Stimulated activated naive CD8-positive, alpha-beta T cell treated with anti-CD3 and anti-CD28 coated beads, Interleukin-15, amount 100 ng/mL, for 72 hours (primary cell): ENCODE results near the gene AZIN2.
"Not testable (repeated sequence)": the region's sequence is repeated elsewhere in the genome, so short reads cannot be mapped to it uniquely, and the experiment has no call there.

Experiments used
- ATAC-seq: fragments of 150-1000 bp; cut with Tn5 transposase; 2 replicates; pipeline ENCODE4 v1.10.0; 2021; ENCODE audit warnings: mild to moderate bottlenecking, moderate library complexity
- DNase-seq, 2 donors: peaks; one replicate each; pipeline ENCODE4 v3.0.0; 2021 to 2022
- H3K27ac Mint-ChIP-seq, 2 donors: one replicate each; pipeline ENCODE4 v1.8.0; 2022; ENCODE audit warnings: mild to moderate bottlenecking in 2 of 2, mixed read lengths in 2 of 2, moderate library complexity in 2 of 2
- H3K27me3 Mint-ChIP-seq: one replicate; pipeline ENCODE4 v1.8.0; 2022; ENCODE audit warnings: mixed read lengths
- H3K4me1 Mint-ChIP-seq: one replicate; pipeline ENCODE4 v1.8.0; 2022; ENCODE audit warnings: mild to moderate bottlenecking, mixed read lengths
- H3K4me3 Mint-ChIP-seq, 2 donors: one replicate each; pipeline ENCODE4 v1.8.0; 2022; ENCODE audit warnings: mild to moderate bottlenecking in 2 of 2, mixed read lengths in 2 of 2, moderate library complexity in 1 of 2
- H3K9me3 Mint-ChIP-seq, 2 donors: one replicate each; pipeline ENCODE4 v1.8.0; 2022; ENCODE audit warnings: mixed read lengths in 2 of 2

The AZIN2 gene

GRCh38 chr1:33080885-33081553, at the start of gene AZIN2:
Gene AZIN2, plus strand, starts transcription at chr1:33081153. Its CDS starts 1,097 bp downstream, at chr1:33082250.
- peaks cover 35% of the 10 kb centered on the region for H3K4me1 Mint-ChIP-seq
- ATAC-seq = peak; percentile 100
- H3K27me3 Mint-ChIP-seq = no peaks in the 10 kb centered on the region
- DNase-seq = peak; percentile 95 to 96
- no peaks in the 10 kb centered on the region for H3K9me3 Mint-ChIP-seq
- peak within 1 kb of the TSS; percentile 78 to 92 for H3K27ac Mint-ChIP-seq
- peak within 1 kb of the TSS; percentile 79 to 90 for H3K4me3 Mint-ChIP-seq

- H3K27me3 Mint-ChIP-seq = no peaks in the 10 kb centered on the region
- H3K4me1 Mint-ChIP-seq = peaks cover 91% of the 10 kb centered on the region
- peak overlapping the region in 1 of 2 donors; percentile 33 for H3K4me3 Mint-ChIP-seq
Observed at GRCh38 chr1:33031506-33031905, 49.4 kb upstream of the AZIN2 start.

GRCh38 chr1:33032126-33032869, 48.7 kb upstream of the AZIN2 start:
- peak overlapping the region; percentile 32 to 44 for H3K4me3 Mint-ChIP-seq
- peak overlapping the region; percentile 60 to 67 for H3K27ac Mint-ChIP-seq
- no peak for ATAC-seq
- H3K4me1 Mint-ChIP-seq = peaks cover 91% of the 10 kb centered on the region
- H3K9me3 Mint-ChIP-seq = no peaks in the 10 kb centered on the region
- H3K27me3 Mint-ChIP-seq = no peaks in the 10 kb centered on the region
- DNase-seq = no peak

More at GRCh38 chr1:33031506-33031905, 49.4 kb upstream of the AZIN2 start:
- DNase-seq (no peak), ATAC-seq (no peak)
- Mint-ChIP-seq H3K27ac (peak overlapping the region in 1 of 2 donors; percentile 72), H3K9me3 (no peaks in the 10 kb centered on the region)

GRCh38 chr1:33036051-33036525, 44.9 kb upstream of the AZIN2 start:
- Mint-ChIP-seq H3K27me3 (peaks cover 12% of the 10 kb centered on the region), H3K4me3 (peak overlapping the region; percentile 87 to 99), H3K9me3 (no peaks in the 10 kb centered on the region), H3K27ac (peak overlapping the region; percentile 96 to 98), H3K4me1 (peaks cover 60% of the 10 kb centered on the region)
- no peak for ATAC-seq
- DNase-seq = peak; percentile 5 to 18

GRCh38 chr1:33036526-33037503, 44.1 kb upstream of the AZIN2 start, which contains the start of gene AK2:
Gene AK2, minus strand, starts transcription at chr1:33036883. Its CDS starts 55 bp downstream, at chr1:33036828.
- H3K27ac Mint-ChIP-seq = peak within 1 kb of the TSS; percentile 96 to 98
- H3K4me1 Mint-ChIP-seq = peaks cover 53% of the 10 kb centered on the region
- ATAC-seq (peak; percentile 99), DNase-seq (peak; percentile 89 to 96)
- peaks cover 12% of the 10 kb centered on the region for H3K27me3 Mint-ChIP-seq
- peak within 1 kb of the TSS; percentile 87 to 99 for H3K4me3 Mint-ChIP-seq
- no peaks in the 10 kb centered on the region for H3K9me3 Mint-ChIP-seq

- no peaks in the 10 kb centered on the region for H3K9me3 Mint-ChIP-seq
- no peak overlapping the region for H3K27ac Mint-ChIP-seq
- DNase-seq (no peak), ATAC-seq (no peak)
- H3K4me3 Mint-ChIP-seq = no peak overlapping the region
- H3K4me1 Mint-ChIP-seq = peaks cover 28% of the 10 kb centered on the region
- H3K27me3 Mint-ChIP-seq = peaks cover 19% of the 10 kb centered on the region
Observed at GRCh38 chr1:33039840-33040239, 41.1 kb upstream of the AZIN2 start.

GRCh38 chr1:33041026-33041425, 39.9 kb upstream of the AZIN2 start:
- no peak for DNase-seq
- H3K27me3 Mint-ChIP-seq = peaks cover 19% of the 10 kb centered on the region

GRCh38 chr1:33042831-33043230, 38.1 kb upstream of the AZIN2 start:
- ATAC-seq (no peak), DNase-seq (no peak)
- Mint-ChIP-seq H3K27ac (no peak overlapping the region), H3K27me3 (peaks cover 19% of the 10 kb centered on the region), H3K4me3 (no peak overlapping the region), H3K9me3 (no peaks in the 10 kb centered on the region), H3K4me1 (peaks cover 6% of the 10 kb centered on the region)

More at GRCh38 chr1:33041026-33041425, 39.9 kb upstream of the AZIN2 start:
- Mint-ChIP-seq H3K27ac (no peak overlapping the region), H3K9me3 (no peaks in the 10 kb centered on the region), H3K4me3 (no peak overlapping the region), H3K4me1 (peaks cover 16% of the 10 kb centered on the region)
- no peak for ATAC-seq

GRCh38 chr1:33043267-33044092, 37.5 kb upstream of the AZIN2 start:
- H3K9me3 Mint-ChIP-seq = no peaks in the 10 kb centered on the region
- no peak for DNase-seq
- no peak overlapping the region for H3K4me3 Mint-ChIP-seq
- no peak for ATAC-seq
- H3K4me1 Mint-ChIP-seq = peaks cover 6% of the 10 kb centered on the region
- H3K27me3 Mint-ChIP-seq = peaks cover 24% of the 10 kb centered on the region
- no peak overlapping the region for H3K27ac Mint-ChIP-seq

- Mint-ChIP-seq H3K27ac (peak overlapping the region in 1 of 2 donors; percentile 67), H3K4me3 (no peak overlapping the region), H3K9me3 (no peaks in the 10 kb centered on the region), H3K27me3 (peaks cover 20% of the 10 kb centered on the region), H3K4me1 (peaks cover 6% of the 10 kb centered on the region)
- DNase-seq (no peak), ATAC-seq (no peak)
Observed at GRCh38 chr1:33045246-33045645, 35.7 kb upstream of the AZIN2 start.

GRCh38 chr1:33045814-33046213, 35.1 kb upstream of the AZIN2 start:
- H3K4me1 Mint-ChIP-seq = peaks cover 12% of the 10 kb centered on the region
- DNase-seq (no peak), ATAC-seq (peak; percentile 66)
- H3K27ac Mint-ChIP-seq = no peak overlapping the region
- H3K4me3 Mint-ChIP-seq = no peak overlapping the region
- peaks cover 0 to 3% of the 10 kb centered on the region in 2 donors for H3K9me3 Mint-ChIP-seq
- H3K27me3 Mint-ChIP-seq = peaks cover 21% of the 10 kb centered on the region

GRCh38 chr1:33046234-33046633, 34.7 kb upstream of the AZIN2 start:
- not testable (repeated sequence) for ATAC-seq, DNase-seq, H3K27ac Mint-ChIP-seq, H3K4me3 Mint-ChIP-seq, H3K9me3 Mint-ChIP-seq
- H3K27me3 Mint-ChIP-seq = peaks cover 21% of the 10 kb centered on the region
- peaks cover 12% of the 10 kb centered on the region for H3K4me1 Mint-ChIP-seq

- Mint-ChIP-seq H3K27me3 (peaks cover 21% of the 10 kb centered on the region), H3K4me3 (no peak overlapping the region), H3K4me1 (peaks cover 12% of the 10 kb centered on the region), H3K27ac (no peak overlapping the region), H3K9me3 (peaks cover 0 to 3% of the 10 kb centered on the region in 2 donors)
- ATAC-seq (no peak), DNase-seq (no peak)
Observed at GRCh38 chr1:33047290-33047689, 33.7 kb upstream of the AZIN2 start.

GRCh38 chr1:33047839-33048305, 33.1 kb upstream of the AZIN2 start:
- H3K4me3 Mint-ChIP-seq = no peak overlapping the region
- H3K9me3 Mint-ChIP-seq = peaks cover 0 to 3% of the 10 kb centered on the region in 2 donors
- peaks cover 12% of the 10 kb centered on the region for H3K4me1 Mint-ChIP-seq
- no peak overlapping the region for H3K27ac Mint-ChIP-seq
- no peak for DNase-seq
- peaks cover 21% of the 10 kb centered on the region for H3K27me3 Mint-ChIP-seq
- no peak for ATAC-seq
